ENCODE results near the gene CTAG2. TPM values are rescaled to one million over a fixed set of nuclear protein-coding genes. Genes with fewer than 3 reads are reported as not detected.
"Not testable (repeated sequence)": the region's sequence is repeated elsewhere in the genome, so short reads cannot be mapped to it uniquely, and the experiment has no call there.

Gene CTAG2
- polyA plus RNA-seq, 1 experiment = not detected

GRCh38 chrX:154633661-154634060 is 19.7 kb downstream of the CTAG2 start:
- CTCF ChIA-PET; H3K4me3 ChIP-seq (ENCODE audit: low read depth, low read length); POLR2A ChIA-PET: not testable (repeated sequence)

GRCh38 chrX:154630949-154631348 is 22.4 kb downstream of the CTAG2 start:
- H3K27me3 ChIP-seq (ENCODE audit: control insufficient read depth, insufficient read depth, low read length); H3K36me3 ChIP-seq (ENCODE audit: control insufficient read depth, insufficient read depth, low read length); POLR2A ChIA-PET; CTCF ChIA-PET; H3K4me3 ChIP-seq (ENCODE audit: low read depth, low read length); DNase-seq (ENCODE audit: low read depth): not testable (repeated sequence)

More at GRCh38 chrX:154633661-154634060, 19.7 kb downstream of the CTAG2 start:
- H3K27me3 ChIP-seq (ENCODE audit: control insufficient read depth, insufficient read depth, low read length); H3K36me3 ChIP-seq (ENCODE audit: control insufficient read depth, insufficient read depth, low read length); DNase-seq (ENCODE audit: low read depth): not testable (repeated sequence)

GRCh38 chrX:154628960-154629359 is 24.4 kb downstream of the CTAG2 start:
- CTCF ChIA-PET; H3K36me3 ChIP-seq (ENCODE audit: control insufficient read depth, insufficient read depth, low read length); DNase-seq (ENCODE audit: low read depth); H3K4me3 ChIP-seq (ENCODE audit: low read depth, low read length); POLR2A ChIA-PET; H3K27me3 ChIP-seq (ENCODE audit: control insufficient read depth, insufficient read depth, low read length): not testable (repeated sequence)

GRCh38 chrX:154620767-154621414 is 32.5 kb downstream of the CTAG2 start:
- DNase-seq (ENCODE audit: low read depth); CTCF ChIA-PET; POLR2A ChIA-PET; H3K36me3 ChIP-seq (ENCODE audit: control insufficient read depth, insufficient read depth, low read length); H3K4me3 ChIP-seq (ENCODE audit: low read depth, low read length); H3K27me3 ChIP-seq (ENCODE audit: control insufficient read depth, insufficient read depth, low read length): not testable (repeated sequence)

GRCh38 chrX:154619182-154619581 is 34.2 kb downstream of the CTAG2 start, which contains the start of gene CTAG1B:
TSS of gene CTAG1B (minus strand) at chrX:154619282. CDS start at chrX:154619218, 64 bp downstream.
- POLR2A ChIA-PET; H3K4me3 ChIP-seq (ENCODE audit: low read depth, low read length); H3K27me3 ChIP-seq (ENCODE audit: control insufficient read depth, insufficient read depth, low read length); DNase-seq (ENCODE audit: low read depth); CTCF ChIA-PET; H3K36me3 ChIP-seq (ENCODE audit: control insufficient read depth, insufficient read depth, low read length): not testable (repeated sequence)

GRCh38 chrX:154613586-154613985 is 39.8 kb downstream of the CTAG2 start:
- H3K4me3 ChIP-seq (ENCODE audit: low read depth, low read length); H3K36me3 ChIP-seq (ENCODE audit: control insufficient read depth, insufficient read depth, low read length); H3K27me3 ChIP-seq (ENCODE audit: control insufficient read depth, insufficient read depth, low read length); CTCF ChIA-PET; DNase-seq (ENCODE audit: low read depth); POLR2A ChIA-PET: not testable (repeated sequence)

GRCh38 chrX:154611146-154611545 is 42.2 kb downstream of the CTAG2 start:
- CTCF ChIA-PET = not testable (repeated sequence)

GRCh38 chrX:154608823-154609222 is 44.6 kb downstream of the CTAG2 start:
- H3K4me3 ChIP-seq (ENCODE audit: low read depth, low read length); POLR2A ChIA-PET; DNase-seq (ENCODE audit: low read depth); H3K27me3 ChIP-seq (ENCODE audit: control insufficient read depth, insufficient read depth, low read length); H3K36me3 ChIP-seq (ENCODE audit: control insufficient read depth, insufficient read depth, low read length); CTCF ChIA-PET: not testable (repeated sequence)

More at GRCh38 chrX:154611146-154611545, 42.2 kb downstream of the CTAG2 start:
- H3K36me3 ChIP-seq (ENCODE audit: control insufficient read depth, insufficient read depth, low read length); H3K27me3 ChIP-seq (ENCODE audit: control insufficient read depth, insufficient read depth, low read length); H3K4me3 ChIP-seq (ENCODE audit: low read depth, low read length); POLR2A ChIA-PET; DNase-seq (ENCODE audit: low read depth): not testable (repeated sequence)

- H3K4me3 ChIP-seq (ENCODE audit: low read depth, low read length); H3K27me3 ChIP-seq (ENCODE audit: control insufficient read depth, insufficient read depth, low read length); POLR2A ChIA-PET; DNase-seq (ENCODE audit: low read depth); H3K36me3 ChIP-seq (ENCODE audit: control insufficient read depth, insufficient read depth, low read length); CTCF ChIA-PET: not testable (repeated sequence)
These were observed 45.4 kb downstream of the CTAG2 start for GRCh38 chrX:154607976-154608375.

GRCh38 chrX:154607370-154607769 is 46.0 kb downstream of the CTAG2 start:
- ChIA-PET CTCF (interaction anchor here (0.7 kb wide), 1 partner anchor 142 kb away, joined by 3 read pairs; no protein-coding TSS in a partner anchor), POLR2A (no interaction called here)
- TF ChIP-seq CTCF (IDR thresholded peaks at IDR 0.05; ENCODE audit: insufficient read depth, low read depth, low read length) = no peak
- no peaks in the 10 kb centered on the region for H3K36me3 ChIP-seq (ENCODE audit: control insufficient read depth, insufficient read depth, low read length)
- H3K27me3 ChIP-seq (ENCODE audit: control insufficient read depth, insufficient read depth, low read length) = no peaks in the 10 kb centered on the region; the same call in 1 of the 2 replicates
- no peak for DNase-seq (ENCODE audit: low read depth)
- H3K4me3 ChIP-seq (ENCODE audit: low read depth, low read length) = no peak overlapping the region

All from BJ (cell line).